IMR-90 (cell line): Measurements from ENCODE around the gene UBE2QL1. TPM values are rescaled to one million over a fixed set of nuclear protein-coding genes. Genes with fewer than 3 reads are reported as not detected.

Experiments used
- ATAC-seq: fragments of 200-7000 bp; cut with Tn5 transposase; 2 replicates; pipeline ENCODE4 v1.9.1; 2020; ENCODE audit warnings: low read depth, mild to moderate bottlenecking, moderate library complexity
- BruUV-seq: library from RNA; stranded (reverse); fragments of 400-500 nt; replicated peaks from 2 replicates; lab custom pipeline; 2021; lab: Mats Ljungman, UMichigan
- CTCF ChIA-PET: fragments of 300-600 bp; formaldehyde crosslinking; extraction: SDS; loops from one replicate; lab custom pipeline; 2021; ENCODE audit warnings: antibody characterized with exemption; lab: Yijun Ruan, JAX
- POLR2A ChIA-PET: fragments of 300-600 bp; sonication (Branson Sonifier 250); formaldehyde crosslinking; loops from one replicate; lab custom pipeline; 2022; ENCODE audit warnings: antibody characterized with exemption; ENCODE audit not compliant: unreplicated experiment; lab: Charles Lee
- DNase-seq: peaks from one replicate; pipeline ENCODE4 v3.0.0; 2013
- H2AFZ ChIP-seq: replicated peaks from 2 replicates; pipeline ENCODE3; 2013; ENCODE audit warnings: low read length, mild to moderate bottlenecking; ENCODE audit not compliant: poor library complexity
- H2AK5ac ChIP-seq: 2 replicates; pipeline ENCODE4 v1.6.1; 2013; ENCODE audit warnings: low read depth, low read length, inconsistent platforms
- H2AK9ac ChIP-seq: replicated peaks from 2 replicates; pipeline ENCODE3; 2013; ENCODE audit warnings: mild to moderate bottlenecking, low read depth, low read length, moderate library complexity; ENCODE audit not compliant: poor library complexity
- H2BK120ac ChIP-seq: 2 replicates; pipeline ENCODE4 v1.6.1; 2013; ENCODE audit warnings: low read depth, low read length, inconsistent platforms
- H2BK15ac ChIP-seq: 3 replicates; pipeline ENCODE4 v1.6.1; 2013; ENCODE audit warnings: low read depth, low read length, inconsistent platforms
- H2BK20ac ChIP-seq: 2 replicates; pipeline ENCODE4 v1.6.1; 2013; ENCODE audit warnings: low read depth, mild to moderate bottlenecking, inconsistent platforms, low read length, moderate library complexity
- H2BK5ac ChIP-seq: 2 replicates; pipeline ENCODE4 v1.6.1; 2013; ENCODE audit warnings: mild to moderate bottlenecking, low read depth, low read length, inconsistent platforms; ENCODE audit not compliant: poor library complexity, severe bottlenecking
- H3K14ac ChIP-seq: replicated peaks from 2 replicates; pipeline ENCODE4 v1.6.1; 2013; ENCODE audit warnings: low read depth, low read length, inconsistent platforms
- H3K18ac ChIP-seq: 2 replicates; pipeline ENCODE4 v1.6.1; 2013; ENCODE audit warnings: low read depth, low read length, control low read depth
- H3K23ac ChIP-seq: 2 replicates; pipeline ENCODE4 v1.6.1; 2013; ENCODE audit warnings: low read depth, low read length, inconsistent platforms
- H3K27ac ChIP-seq: 2 replicates; pipeline ENCODE4 v1.5.1; 2013; ENCODE audit warnings: mild to moderate bottlenecking, control low read depth, low read length; ENCODE audit not compliant: insufficient read depth
- H3K27me3 ChIP-seq: 2 replicates; pipeline ENCODE4 v1.6.1; 2013; ENCODE audit warnings: low read length; ENCODE audit not compliant: control insufficient read depth, insufficient read depth
- H3K36me3 ChIP-seq: 2 replicates; pipeline ENCODE4 v1.6.1; 2013; ENCODE audit warnings: low read length, mixed read lengths; ENCODE audit not compliant: control insufficient read depth, insufficient read depth
- H3K4ac ChIP-seq: 2 replicates; pipeline ENCODE4 v1.6.1; 2013; ENCODE audit warnings: low read depth, low read length, inconsistent platforms
- H3K4me1 ChIP-seq: 2 replicates; pipeline ENCODE4 v1.6.1; 2013; ENCODE audit warnings: low read length, mixed read lengths; ENCODE audit not compliant: control insufficient read depth, insufficient read depth
- H3K4me2 ChIP-seq: 2 replicates; pipeline ENCODE4 v1.6.1; 2013; ENCODE audit warnings: low read depth, mild to moderate bottlenecking, control low read depth, low read length, moderate library complexity
- H3K4me3 ChIP-seq: 2 replicates; pipeline ENCODE4 v1.5.1; 2013; ENCODE audit warnings: low read depth, mild to moderate bottlenecking, control low read depth, low read length, moderate library complexity; ENCODE audit not compliant: insufficient read depth
- H3K56ac ChIP-seq: 2 replicates; pipeline ENCODE4 v1.6.1; 2013; ENCODE audit warnings: low read length, inconsistent platforms; ENCODE audit not compliant: insufficient read depth; ENCODE audit errors: extremely low read depth
- H3K79me1 ChIP-seq, 2 experiments: 2 replicates each; pipeline ENCODE4 v1.6.1; 2013; ENCODE audit warnings: low read length in 2 of 2, inconsistent platforms in 1 of 2, low read depth in 1 of 2
- H3K9ac ChIP-seq: 2 replicates; pipeline ENCODE4 v1.6.1; 2013; ENCODE audit warnings: low read depth, low read length, control low read depth
- H3K9me1 ChIP-seq: 2 replicates; pipeline ENCODE4 v1.6.1; 2013; ENCODE audit warnings: low read length, inconsistent platforms; ENCODE audit not compliant: insufficient read depth
- H3K9me3 ChIP-seq: 2 replicates; pipeline ENCODE4 v1.6.1; 2013; ENCODE audit warnings: low read length; ENCODE audit not compliant: control insufficient read depth, insufficient read depth
- H4K20me1 ChIP-seq: 2 replicates; pipeline ENCODE4 v1.6.1; 2013; ENCODE audit warnings: low read length, inconsistent platforms; ENCODE audit not compliant: insufficient read depth
- H4K5ac ChIP-seq: 2 replicates; pipeline ENCODE4 v1.6.1; 2013; ENCODE audit warnings: mild to moderate bottlenecking, low read depth, low read length, control low read depth
- H4K8ac ChIP-seq, 2 experiments: 2 replicates each; pipeline ENCODE4 v1.6.1; 2013; ENCODE audit warnings: low read depth in 2 of 2, low read length in 2 of 2, control low read depth in 1 of 2, inconsistent platforms in 1 of 2
- H4K91ac ChIP-seq: 2 replicates; pipeline ENCODE4 v1.6.1; 2013; ENCODE audit warnings: low read depth, low read length, inconsistent platforms; ENCODE audit not compliant: insufficient read depth
- CEBPB ChIP-seq: IDR thresholded peaks from 2 replicates; pipeline ENCODE4 v1.6.1; 2012; ENCODE audit warnings: low read depth, low read length, improper control_type of control experiment
- CTCF ChIP-seq: conservative IDR thresholded peaks from 2 replicates; pipeline ENCODE4 v1.5.1; 2012; ENCODE audit warnings: mild to moderate bottlenecking, low read depth, low read length, improper control_type of control experiment
- ELK1 ChIP-seq: fragments of 150-350 bp; IDR thresholded peaks from 2 replicates; pipeline ENCODE4 v1.6.1; 2016; ENCODE audit warnings: low read depth, mild to moderate bottlenecking, low read length, moderate library complexity, borderline replicate concordance
- FOS ChIP-seq: fragments of 150-350 bp; IDR thresholded peaks from 2 replicates; pipeline ENCODE4 v1.6.1; 2016; ENCODE audit warnings: low read depth, low read length
- MAFK ChIP-seq: IDR thresholded peaks from 2 replicates; pipeline ENCODE4 v1.6.1; 2012; ENCODE audit warnings: low read depth, low read length, improper control_type of control experiment
- MAZ ChIP-seq: IDR thresholded peaks from 2 replicates; pipeline ENCODE4 v1.6.1; 2012; ENCODE audit warnings: low read depth, mild to moderate bottlenecking, low read length, improper control_type of control experiment, moderate library complexity, borderline replicate concordance
- MXI1 ChIP-seq: IDR thresholded peaks from 2 replicates; pipeline ENCODE4 v1.6.1; 2012; ENCODE audit warnings: low read depth, mild to moderate bottlenecking, low read length, moderate library complexity, borderline replicate concordance
- NFE2L2 ChIP-seq: fragments of 150-350 bp; IDR thresholded peaks from 2 replicates; pipeline ENCODE4 v1.6.1; 2016; ENCODE audit warnings: low read depth, mild to moderate bottlenecking, low read length
- POLR2A ChIP-seq: IDR thresholded peaks from 2 replicates; pipeline ENCODE4 v1.6.1; 2012; ENCODE audit warnings: mild to moderate bottlenecking, low read depth, low read length
- RAD21 ChIP-seq: IDR thresholded peaks from 2 replicates; pipeline ENCODE4 v1.6.1; 2012; ENCODE audit warnings: low read length, improper control_type of control experiment
- RCOR1 ChIP-seq: IDR thresholded peaks from 2 replicates; pipeline ENCODE4 v1.6.1; 2012; ENCODE audit warnings: mild to moderate bottlenecking, low read length, improper control_type of control experiment; ENCODE audit not compliant: insufficient replicate concordance
- RFX5 ChIP-seq: IDR thresholded peaks from 2 replicates; pipeline ENCODE4 v1.8.0; 2012; ENCODE audit warnings: low read depth, mild to moderate bottlenecking, low read length, moderate library complexity
- SMC3 ChIP-seq: fragments of 150-350 bp; IDR thresholded peaks from 2 replicates; pipeline ENCODE4 v1.6.1; 2016; ENCODE audit warnings: low read depth, mild to moderate bottlenecking, antibody characterized with exemption, low read length, moderate library complexity
- USF2 ChIP-seq: fragments of 150-350 bp; IDR thresholded peaks from 2 replicates; pipeline ENCODE4 v1.6.1; 2017; ENCODE audit warnings: mild to moderate bottlenecking, antibody characterized with exemption, low read length, low read depth
- WGBS, 2 experiments: methylation state at CpG; one replicate each; pipeline versions ENCODE4 v1.1.5 to v1.1.7; 2013; ENCODE audit warnings: missing lambda C conversion rate in 2 of 2; ENCODE audit not compliant: insufficient read length in 1 of 2; ENCODE audit errors: extremely low coverage in 2 of 2; 5-methylcytosine and 5-hydroxymethylcytosine counted together
- dilution Hi-C: fragments of 300-500 bp; cut with HindIII; formaldehyde crosslinking; loops from one replicate; pipeline ENCODE4 v1.14.3; 2018; ENCODE audit warnings: low sequenced_read_pairs; ENCODE audit not compliant: unreplicated experiment
- in situ Hi-C: fragments of 300-500 bp; cut with MboI; formaldehyde crosslinking; loops from 3 replicates; pipeline ENCODE4 v1.14.3; 2019; ENCODE audit warnings: low sequenced_read_pairs, inconsistent platforms, mixed read lengths
- intact Hi-C: fragments of 100-400 bp; cut with micrococcal nuclease; formaldehyde crosslinking; loops from 2 replicates; pipeline ENCODE4 v1.10.0; 2022
- polyA plus RNA-seq, 3 experiments: library from polyadenylated mRNA; depleted of rRNA; stranded (reverse); fragments of >200 nt; gene quantifications; 2 replicates each; pipeline ENCODE4 v1.2.3, GENCODE V29; 2012; ENCODE audit warnings: low replicate concordance in 1 of 3
- total RNA-seq: library from RNA; depleted of rRNA; stranded (reverse); fragments of >200 nt; gene quantifications from 2 replicates; pipeline ENCODE4 v1.2.3, GENCODE V29; 2012

The UBE2QL1 gene
- total and polyA plus RNA-seq, 2 of the 4 experiments (the other 2 are of a cell fraction) = not detected

- no peak for ATAC-seq
Measured at GRCh38 chr5:6419340-6419852, 29.3 kb upstream of the UBE2QL1 start.

More at GRCh38 chr5:6419340-6419852, 29.3 kb upstream of the UBE2QL1 start:
- H4K5ac ChIP-seq = no peak overlapping the region
- no peaks in the 10 kb centered on the region for H4K20me1 ChIP-seq
- H3K4me2 ChIP-seq = no peak overlapping the region
- no peak overlapping the region for H4K91ac ChIP-seq
- H2AFZ ChIP-seq = no peak overlapping the region
- no peak overlapping the region for H4K8ac ChIP-seq
- H3K4me3 ChIP-seq = no peak overlapping the region
- no peak overlapping the region for H3K4ac ChIP-seq
- H3K4me1 ChIP-seq = no peaks in the 10 kb centered on the region
- H3K27ac ChIP-seq = no peak overlapping the region
- BruUV-seq = no TSS peak
- no peaks in the 10 kb centered on the region for H3K9me3 ChIP-seq
- TF ChIP-seq NFE2L2 = no peak
- no peak for TF ChIP-seq CTCF
- no peak for TF ChIP-seq CEBPB
- no peak for TF ChIP-seq ELK1
- TF ChIP-seq FOS = no peak
- TF ChIP-seq USF2 = no peak
- TF ChIP-seq POLR2A = no peak
- no peak for TF ChIP-seq MAZ
- no peak for TF ChIP-seq RCOR1
- TF ChIP-seq SMC3 = no peak
- TF ChIP-seq RAD21 = no peak
- TF ChIP-seq MAFK = no peak
- no peak for TF ChIP-seq RFX5
- no peak for TF ChIP-seq MXI1
- H3K56ac ChIP-seq = no peak overlapping the region
- H3K9me1 ChIP-seq = no peaks in the 10 kb centered on the region
- H3K79me1 ChIP-seq = no peaks in the 10 kb centered on the region
- H3K23ac ChIP-seq = no peak overlapping the region
- no peaks in the 10 kb centered on the region for H3K27me3 ChIP-seq
- CTCF ChIA-PET = no interaction called here
- no peak overlapping the region for H2BK20ac ChIP-seq
- WGBS, 2 experiments = no CpG with 5 or more reads among the region's 8 CpGs
- H2BK5ac ChIP-seq = no peak overlapping the region
- DNase-seq = no peak
- POLR2A ChIA-PET = no interaction called here
- H2AK5ac ChIP-seq = no peak overlapping the region
- H3K36me3 ChIP-seq = no peaks in the 10 kb centered on the region
- in situ Hi-C loops = no loop called here
- no peak overlapping the region for H2BK15ac ChIP-seq
- intact Hi-C loops = no loop called here
- no peak overlapping the region for H3K14ac ChIP-seq
- dilution Hi-C loops = no loop called here
- no peak overlapping the region for H3K9ac ChIP-seq
- no peak overlapping the region for H3K18ac ChIP-seq
- no peak overlapping the region for H2BK120ac ChIP-seq
- H2AK9ac ChIP-seq = no peak overlapping the region
